GM21737 (cell line): ENCODE results near the gene ELP4.

Source experiments
- ATAC-seq: cut with Tn5 transposase; IDR thresholded peaks from one replicate; pipeline ENCODE4 v1.9.1; 2021; ENCODE audit warnings: mild to moderate bottlenecking, moderate library complexity; ENCODE audit not compliant: unreplicated experiment

ELP4 gene

GRCh38 chr11:31768749-31769640, 259.4 kb downstream of the ELP4 start:
- no peak for ATAC-seq

- ATAC-seq, result no peak
Measured at GRCh38 chr11:31770011-31770700, 260.6 kb downstream of the ELP4 start.

- no peak for ATAC-seq
Measured at GRCh38 chr11:31772412-31772811, 262.8 kb downstream of the ELP4 start.

GRCh38 chr11:31779374-31779791, 269.8 kb downstream of the ELP4 start:
- ATAC-seq, result no peak

GRCh38 chr11:31780078-31780477, 270.5 kb downstream of the ELP4 start:
- no peak for ATAC-seq

GRCh38 chr11:31780480-31780971, 271.0 kb downstream of the ELP4 start:
- ATAC-seq, result no peak

- ATAC-seq, result no peak
Measured at GRCh38 chr11:31782257-31782656, 272.7 kb downstream of the ELP4 start.

GRCh38 chr11:31783252-31783651, 273.7 kb downstream of the ELP4 start:
- ATAC-seq, result no peak

GRCh38 chr11:31784611-31785010, 275.0 kb downstream of the ELP4 start:
- no peak for ATAC-seq

GRCh38 chr11:31786996-31787685, 277.6 kb downstream of the ELP4 start:
- no peak for ATAC-seq

GRCh38 chr11:31788085-31788484, 278.5 kb downstream of the ELP4 start:
- ATAC-seq, result no peak

- no peak for ATAC-seq
Measured at GRCh38 chr11:31790649-31791048, 281.1 kb downstream of the ELP4 start.

- ATAC-seq, result no peak
Measured at GRCh38 chr11:31792036-31792435, 282.5 kb downstream of the ELP4 start.

GRCh38 chr11:31792456-31792855, 282.9 kb downstream of the ELP4 start:
- no peak for ATAC-seq

- ATAC-seq, result no peak
Measured at GRCh38 chr11:31793264-31793663, 283.7 kb downstream of the ELP4 start.

- ATAC-seq, result no peak
Measured at GRCh38 chr11:31794548-31794947, 285.0 kb downstream of the ELP4 start.

GRCh38 chr11:31795706-31796498, 286.3 kb downstream of the ELP4 start:
- ATAC-seq, result no peak

GRCh38 chr11:31796499-31797189, 287.1 kb downstream of the ELP4 start:
- no peak for ATAC-seq

GRCh38 chr11:31797190-31798056, 287.9 kb downstream of the ELP4 start:
- ATAC-seq, result no peak
